ENCODE results near the gene PSMD8.

PSMD8 gene

GRCh38 chr19:38389957-38390924, 15.9 kb downstream of the PSMD8 start:
- no peaks in the 10 kb centered on the region for H3K9me3 ChIP-seq (ENCODE audit: low read length)
- H3K36me3 ChIP-seq (ENCODE audit: insufficient read depth, low read length) = no peaks in the 10 kb centered on the region
- H3K79me2 ChIP-seq (ENCODE audit: insufficient read depth, low read length) = no peaks in the 10 kb centered on the region
- H3K4me1 ChIP-seq (ENCODE audit: insufficient read depth, low read length, severe bottlenecking) = peaks cover 22% of the 10 kb centered on the region
- H3K9ac ChIP-seq (ENCODE audit: low read length) = no peak overlapping the region
- no peak overlapping the region for H3K4me3 ChIP-seq (ENCODE audit: low read depth, low read length, poor library complexity, severe bottlenecking)
- no peaks in the 10 kb centered on the region for H3F3A ChIP-seq (ENCODE audit: insufficient read depth, low read length)
- H3K27ac ChIP-seq (ENCODE audit: low read depth, low read length, poor library complexity, severe bottlenecking) = no peak overlapping the region
- H3K9me2 ChIP-seq (ENCODE audit: low read depth, low read length) = no peaks in the 10 kb centered on the region
- H2AFZ ChIP-seq (ENCODE audit: low read length) = no peak overlapping the region
- H3K4me2 ChIP-seq (ENCODE audit: low read length) = no peak overlapping the region
- TF ChIP-seq EZH2 (IDR thresholded peaks at IDR 0.05; ENCODE audit: borderline replicate concordance, low read length) (no peak), CTCF (IDR thresholded peaks at IDR 0.05; ENCODE audit: low read length) (no peak)
- no peaks in the 10 kb centered on the region for H4K20me1 ChIP-seq (ENCODE audit: insufficient read depth, low read length)
- no peaks in the 10 kb centered on the region for H3K27me3 ChIP-seq (ENCODE audit: insufficient read depth, low read length)

GRCh38 chr19:38391911-38392464, 17.6 kb downstream of the PSMD8 start:
- no peak overlapping the region for H3K9ac ChIP-seq (ENCODE audit: low read length)
- no peaks in the 10 kb centered on the region for H3K9me3 ChIP-seq (ENCODE audit: low read length)
- no peaks in the 10 kb centered on the region for H3K27me3 ChIP-seq (ENCODE audit: insufficient read depth, low read length)
- H3K4me3 ChIP-seq (ENCODE audit: low read depth, low read length, poor library complexity, severe bottlenecking) = no peak overlapping the region
- H3K36me3 ChIP-seq (ENCODE audit: insufficient read depth, low read length) = no peaks in the 10 kb centered on the region
- H3K4me1 ChIP-seq (ENCODE audit: insufficient read depth, low read length, severe bottlenecking) = peaks cover 19% of the 10 kb centered on the region
- H2AFZ ChIP-seq (ENCODE audit: low read length) = no peak overlapping the region
- H3K79me2 ChIP-seq (ENCODE audit: insufficient read depth, low read length) = no peaks in the 10 kb centered on the region
- no peaks in the 10 kb centered on the region for H4K20me1 ChIP-seq (ENCODE audit: insufficient read depth, low read length)
- no peak overlapping the region for H3K27ac ChIP-seq (ENCODE audit: low read depth, low read length, poor library complexity, severe bottlenecking)
- H3K4me2 ChIP-seq (ENCODE audit: low read length) = no peak overlapping the region
- TF ChIP-seq EZH2 (IDR thresholded peaks at IDR 0.05; ENCODE audit: borderline replicate concordance, low read length) (no peak), CTCF (IDR thresholded peaks at IDR 0.05; ENCODE audit: low read length) (no peak)
- no peaks in the 10 kb centered on the region for H3F3A ChIP-seq (ENCODE audit: insufficient read depth, low read length)
- no peaks in the 10 kb centered on the region for H3K9me2 ChIP-seq (ENCODE audit: low read depth, low read length)

- Histone ChIP-seq H3K4me1 (ENCODE audit: insufficient read depth, low read length, severe bottlenecking) (peaks cover 11% of the 10 kb centered on the region), H3K4me2 (ENCODE audit: low read length) (no peak overlapping the region), H3K27ac (ENCODE audit: low read depth, low read length, poor library complexity, severe bottlenecking) (no peak overlapping the region), H3K9me3 (ENCODE audit: low read length) (no peaks in the 10 kb centered on the region), H3K9me2 (ENCODE audit: low read depth, low read length) (no peaks in the 10 kb centered on the region), H4K20me1 (ENCODE audit: insufficient read depth, low read length) (no peaks in the 10 kb centered on the region), H3K79me2 (ENCODE audit: insufficient read depth, low read length) (no peaks in the 10 kb centered on the region), H3K9ac (ENCODE audit: low read length) (no peak overlapping the region), H3K4me3 (ENCODE audit: low read depth, low read length, poor library complexity, severe bottlenecking) (no peak overlapping the region), H3K36me3 (ENCODE audit: insufficient read depth, low read length) (no peaks in the 10 kb centered on the region), H3F3A (ENCODE audit: insufficient read depth, low read length) (no peaks in the 10 kb centered on the region), H2AFZ (ENCODE audit: low read length) (no peak overlapping the region), H3K27me3 (ENCODE audit: insufficient read depth, low read length) (no peaks in the 10 kb centered on the region)
- TF ChIP-seq EZH2 (IDR thresholded peaks at IDR 0.05; ENCODE audit: borderline replicate concordance, low read length) (no peak), CTCF (IDR thresholded peaks at IDR 0.05; ENCODE audit: low read length) (no peak)
These were observed 18.4 kb downstream of the PSMD8 start for GRCh38 chr19:38392707-38393308.

Measured in OCI-LY1 (cell line).